Subcutaneous abdominal adipose tissue (tissue), 5 donors: ENCODE results near the gene MSI2.

ENCODE experiments used
- H3K27ac ChIP-seq: one replicate; pipeline ENCODE4 v1.7.0; 2013; ENCODE audit warnings: low read depth, mild to moderate bottlenecking, inconsistent platforms, low read length, moderate library complexity
- H3K27me3 ChIP-seq, 5 donors: one replicate each; pipeline ENCODE4 v1.7.0; 2013; ENCODE audit warnings: low read length in 5 of 5, inconsistent platforms in 1 of 5; ENCODE audit not compliant: control insufficient read depth in 5 of 5, insufficient read depth in 4 of 5
- H3K36me3 ChIP-seq, 5 donors: one replicate each; pipeline ENCODE4 v1.7.0; 2013; ENCODE audit warnings: low read length in 5 of 5; ENCODE audit not compliant: control insufficient read depth in 5 of 5, insufficient read depth in 5 of 5
- H3K4me1 ChIP-seq, 5 donors: one replicate each; pipeline ENCODE4 v1.7.0; 2013; ENCODE audit warnings: low read length in 5 of 5, mild to moderate bottlenecking in 3 of 5, moderate library complexity in 1 of 5; ENCODE audit not compliant: control insufficient read depth in 5 of 5, insufficient read depth in 5 of 5
- H3K4me3 ChIP-seq, 5 donors: one replicate each; pipeline ENCODE4 v1.7.0; 2013; ENCODE audit warnings: low read length in 5 of 5, low read depth in 1 of 5
- H3K9ac ChIP-seq, 5 donors: one replicate each; pipeline ENCODE4 v1.7.0; 2013; ENCODE audit warnings: low read length in 5 of 5, mild to moderate bottlenecking in 4 of 5, moderate library complexity in 3 of 5
- H3K9me3 ChIP-seq, 5 donors: one replicate each; pipeline ENCODE4 v1.7.0; 2013; ENCODE audit warnings: low read length in 5 of 5; ENCODE audit not compliant: control insufficient read depth in 5 of 5
- donor health status: healthy.
- donor health status: healthy.
- donor health status: healthy.
- donor health status: healthy.
- donor health status: healthy.

The MSI2 gene

DNA sequence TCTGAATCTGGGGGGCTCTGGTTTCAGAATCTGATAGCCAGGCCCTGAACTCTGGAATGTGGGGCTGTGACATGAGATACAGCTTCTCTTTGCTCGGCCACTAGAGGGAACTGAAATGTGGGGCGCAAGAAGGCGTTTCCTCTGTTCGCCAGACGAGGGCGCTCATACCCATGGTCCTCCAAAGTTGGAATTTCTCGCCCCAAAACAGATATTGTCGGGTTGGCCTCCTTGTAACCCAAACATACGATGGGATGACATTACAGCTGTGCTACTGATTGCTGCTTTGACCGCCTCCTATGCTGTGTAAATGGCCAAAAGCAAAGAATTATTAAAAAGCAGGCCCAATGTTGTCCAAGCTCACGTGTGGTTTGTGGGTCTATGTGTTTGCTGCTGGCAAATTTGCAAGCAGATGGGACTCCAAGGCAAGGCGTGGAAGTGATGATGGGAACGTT is 13.1 kb upstream of the MSI2 start:
- Histone ChIP-seq H3K27me3 (peaks cover 0 to 6% (median 0%) of the 10 kb centered on the region in 5 donors), H3K36me3 (no peaks in the 10 kb centered on the region), H3K27ac (no peak overlapping the region), H3K9me3 (no peaks in the 10 kb centered on the region), H3K4me1 (no peaks in the 10 kb centered on the region), H3K4me3 (no peak overlapping the region), H3K9ac (no peak overlapping the region)

DNA sequence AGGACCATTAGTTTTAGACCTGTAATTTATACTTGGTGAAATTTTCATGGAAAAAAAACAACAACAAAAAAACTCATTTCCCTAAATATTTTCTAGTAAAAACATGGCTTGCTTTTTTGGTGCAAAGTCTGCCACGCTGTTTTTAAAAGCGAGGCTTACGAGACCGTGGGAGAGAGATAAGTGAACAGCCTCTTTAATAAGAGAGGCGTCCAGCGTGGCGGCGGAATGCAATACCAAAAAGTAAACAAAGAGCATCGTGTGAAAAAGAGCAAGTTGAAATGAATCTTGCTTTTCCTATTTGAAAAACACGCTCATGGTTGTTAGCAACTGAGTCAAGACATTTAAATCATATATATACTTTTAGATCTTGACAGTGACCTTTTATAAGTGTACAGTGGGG is 10.5 kb upstream of the MSI2 start:
- Histone ChIP-seq H3K4me3 (no peak overlapping the region), H3K4me1 (no peaks in the 10 kb centered on the region), H3K36me3 (no peaks in the 10 kb centered on the region), H3K27ac (no peak overlapping the region), H3K9ac (no peak overlapping the region), H3K9me3 (peaks cover 0 to 4% (median 0%) of the 10 kb centered on the region in 5 donors), H3K27me3 (peaks cover 0 to 6% (median 0%) of the 10 kb centered on the region in 5 donors)

DNA sequence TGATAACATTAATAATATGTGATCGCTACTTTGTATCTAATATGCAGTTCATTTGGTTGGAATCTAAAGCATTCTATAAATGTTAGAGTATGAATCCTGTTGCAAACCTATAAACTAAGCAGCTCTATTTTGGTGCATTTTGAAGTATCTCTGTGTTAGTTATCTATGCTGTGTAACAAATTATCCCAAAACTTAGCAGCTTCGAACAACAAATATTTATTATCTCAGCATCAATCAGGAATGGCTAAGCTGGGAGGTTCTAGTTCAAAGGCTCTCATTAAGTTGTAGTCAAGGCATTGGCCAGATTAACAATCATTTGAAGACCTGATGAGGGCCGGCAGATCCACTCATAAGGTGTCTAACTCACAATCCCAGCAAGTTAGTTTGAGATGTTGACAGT is 10.1 kb upstream of the MSI2 start:
- no peaks in the 10 kb centered on the region for H3K36me3 ChIP-seq
- H3K27ac ChIP-seq, result no peak overlapping the region
- peaks cover 0 to 7% (median 0%) of the 10 kb centered on the region in 5 donors for H3K9me3 ChIP-seq
- H3K9ac ChIP-seq, result no peak overlapping the region
- H3K4me1 ChIP-seq, result no peaks in the 10 kb centered on the region
- peaks cover 0 to 6% (median 0%) of the 10 kb centered on the region in 5 donors for H3K27me3 ChIP-seq
- H3K4me3 ChIP-seq, result no peak overlapping the region

DNA sequence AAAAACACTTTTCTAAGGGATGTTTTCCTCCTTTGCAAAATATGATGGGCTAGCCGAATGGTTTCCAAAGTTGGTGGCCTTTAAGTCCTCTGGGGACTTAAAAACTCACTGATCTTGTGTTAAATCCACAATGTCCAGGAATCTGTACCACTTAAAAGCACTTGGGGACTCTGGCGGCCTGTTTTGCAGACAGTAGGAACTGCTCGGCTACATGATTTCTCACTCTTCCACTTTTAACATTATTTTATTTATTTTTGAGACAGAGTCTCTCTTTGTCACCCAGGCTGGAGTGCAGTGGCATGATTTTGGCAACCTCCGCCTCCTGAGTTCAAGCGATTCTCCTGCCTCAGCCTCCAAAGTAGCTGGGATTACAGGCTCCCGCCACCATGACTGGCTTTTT is 9.1 kb upstream of the MSI2 start:
- no peak overlapping the region for H3K9ac ChIP-seq
- no peak overlapping the region for H3K27ac ChIP-seq
- H3K27me3 ChIP-seq, result peaks cover 0 to 6% (median 0%) of the 10 kb centered on the region in 5 donors
- peaks cover 0 to 11% (median 0%) of the 10 kb centered on the region in 5 donors for H3K9me3 ChIP-seq
- H3K36me3 ChIP-seq, result no peaks in the 10 kb centered on the region
- H3K4me1 ChIP-seq, result no peaks in the 10 kb centered on the region
- no peak overlapping the region for H3K4me3 ChIP-seq

DNA sequence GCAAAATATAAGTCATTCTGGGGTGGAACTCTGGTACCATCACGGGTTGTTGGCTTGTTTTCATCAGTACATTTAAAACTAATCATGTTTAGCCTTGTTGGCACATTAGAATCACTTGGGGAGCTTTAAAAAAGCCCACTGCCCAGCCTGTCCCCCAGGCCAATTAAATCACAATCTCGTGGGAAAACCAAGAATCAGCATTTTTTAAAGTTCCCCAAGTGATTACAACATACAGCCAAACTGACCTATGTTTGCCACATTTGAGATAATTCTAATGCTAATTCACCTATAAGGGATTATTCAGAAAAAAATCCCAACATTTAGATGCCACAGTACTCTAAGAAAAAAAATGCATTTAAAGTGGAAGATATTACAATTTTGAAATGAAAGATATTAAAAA is 8.4 kb upstream of the MSI2 start:
- H3K9me3 ChIP-seq, result peaks cover 0 to 11% (median 0%) of the 10 kb centered on the region in 5 donors
- no peak overlapping the region for H3K27ac ChIP-seq
- H3K4me1 ChIP-seq, result no peaks in the 10 kb centered on the region
- H3K4me3 ChIP-seq, result no peak overlapping the region
- H3K27me3 ChIP-seq, result peaks cover 0 to 6% (median 0%) of the 10 kb centered on the region in 5 donors
- no peaks in the 10 kb centered on the region for H3K36me3 ChIP-seq
- no peak overlapping the region for H3K9ac ChIP-seq

DNA sequence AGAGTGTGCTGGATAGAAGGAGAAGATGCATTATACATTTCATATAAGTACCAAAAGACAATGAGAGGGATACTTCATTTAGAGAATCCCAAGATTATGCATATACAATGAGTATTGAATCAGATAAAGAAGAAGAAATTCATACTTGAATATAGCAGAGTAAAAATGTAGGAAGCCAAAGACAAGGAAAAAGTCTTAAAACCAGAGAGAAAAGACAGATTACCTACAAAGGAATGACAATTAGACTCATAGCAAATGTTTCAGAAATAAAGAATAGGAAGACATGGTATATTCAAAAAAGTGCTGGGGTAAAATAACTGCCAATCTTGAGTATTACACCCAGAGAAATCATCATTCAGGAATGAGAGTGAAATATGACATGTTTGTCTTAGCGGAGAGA is 6.8 kb upstream of the MSI2 start:
- Histone ChIP-seq H3K4me3 (no peak overlapping the region), H3K4me1 (no peaks in the 10 kb centered on the region), H3K27me3 (no peaks in the 10 kb centered on the region), H3K9me3 (peaks cover 0 to 11% (median 0%) of the 10 kb centered on the region in 5 donors), H3K9ac (no peak overlapping the region), H3K36me3 (no peaks in the 10 kb centered on the region), H3K27ac (no peak overlapping the region)

DNA sequence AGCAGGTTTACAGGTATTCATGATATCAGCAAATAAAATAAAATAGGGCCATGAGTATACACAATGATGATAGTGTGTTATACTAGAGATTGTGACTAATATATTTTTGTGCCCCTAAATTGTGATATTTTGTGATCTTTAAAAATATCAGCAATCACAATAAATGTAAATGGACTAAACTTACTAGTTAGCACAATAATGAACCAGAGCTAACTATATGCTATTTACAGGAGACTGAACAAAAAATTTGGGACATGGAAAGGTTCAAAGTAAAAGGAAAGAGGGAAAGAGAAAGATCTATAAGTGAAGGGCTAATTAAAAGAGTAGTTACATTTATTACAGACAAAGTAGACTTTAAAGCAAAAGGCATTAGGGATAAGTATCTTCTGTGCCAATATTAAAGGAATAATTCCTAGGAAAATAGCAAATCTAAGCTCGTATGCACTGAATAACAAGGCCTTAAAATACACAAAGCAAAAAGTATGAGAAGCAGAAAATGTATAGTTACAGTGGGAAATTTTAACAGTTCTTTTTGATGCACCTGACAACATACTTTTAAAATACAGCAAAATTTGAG is 5.0 kb upstream of the MSI2 start:
- Histone ChIP-seq H3K27ac (no peak overlapping the region), H3K36me3 (no peaks in the 10 kb centered on the region), H3K9ac (no peak overlapping the region), H3K4me1 (peaks cover 0 to 9% (median 7%) of the 10 kb centered on the region in 5 donors), H3K4me3 (no peak overlapping the region), H3K27me3 (no peaks in the 10 kb centered on the region), H3K9me3 (peaks cover 0 to 11% (median 0%) of the 10 kb centered on the region in 5 donors)

DNA sequence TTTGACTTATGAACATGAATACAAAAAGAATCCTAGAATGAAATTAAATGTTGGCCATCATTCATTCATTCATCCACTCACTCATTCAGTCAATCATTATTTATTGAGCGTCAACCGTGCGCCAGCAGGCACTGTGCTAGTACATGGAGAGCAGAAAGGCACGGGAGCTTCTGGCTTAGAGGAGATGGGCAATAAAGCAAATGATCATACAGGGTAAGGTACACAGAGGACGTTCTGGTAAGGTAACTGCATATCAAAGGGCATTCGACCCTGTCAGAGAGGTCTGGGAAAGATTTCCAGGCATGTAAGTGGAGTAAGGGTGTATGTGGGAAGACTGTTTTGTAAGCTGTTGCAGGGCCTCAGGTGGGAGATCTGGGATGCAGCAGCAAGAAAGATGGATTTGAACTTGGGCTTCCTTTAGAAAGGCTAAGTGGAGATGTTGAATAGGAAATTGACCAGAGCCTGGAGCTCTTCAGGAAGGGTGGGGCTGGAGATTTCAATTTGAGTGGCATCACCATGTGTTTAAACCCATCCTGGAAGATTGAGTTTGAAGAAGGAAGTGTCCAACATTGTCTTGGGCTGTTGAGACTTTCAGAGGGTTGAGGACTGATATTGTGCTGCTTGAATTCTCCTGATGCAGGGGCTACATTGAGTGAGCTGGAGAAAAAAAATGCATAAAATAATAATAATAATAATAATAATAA is 2.8 kb upstream of the MSI2 start:
- no peak overlapping the region for H3K27ac ChIP-seq
- H3K27me3 ChIP-seq, result no peaks in the 10 kb centered on the region
- H3K4me1 ChIP-seq, result peaks cover 2 to 23% (median 20%) of the 10 kb centered on the region in 5 donors
- H3K9me3 ChIP-seq, result peaks cover 0 to 11% (median 0%) of the 10 kb centered on the region in 5 donors
- H3K9ac ChIP-seq, result no peak overlapping the region
- no peak overlapping the region for H3K4me3 ChIP-seq
- H3K36me3 ChIP-seq, result no peaks in the 10 kb centered on the region

DNA sequence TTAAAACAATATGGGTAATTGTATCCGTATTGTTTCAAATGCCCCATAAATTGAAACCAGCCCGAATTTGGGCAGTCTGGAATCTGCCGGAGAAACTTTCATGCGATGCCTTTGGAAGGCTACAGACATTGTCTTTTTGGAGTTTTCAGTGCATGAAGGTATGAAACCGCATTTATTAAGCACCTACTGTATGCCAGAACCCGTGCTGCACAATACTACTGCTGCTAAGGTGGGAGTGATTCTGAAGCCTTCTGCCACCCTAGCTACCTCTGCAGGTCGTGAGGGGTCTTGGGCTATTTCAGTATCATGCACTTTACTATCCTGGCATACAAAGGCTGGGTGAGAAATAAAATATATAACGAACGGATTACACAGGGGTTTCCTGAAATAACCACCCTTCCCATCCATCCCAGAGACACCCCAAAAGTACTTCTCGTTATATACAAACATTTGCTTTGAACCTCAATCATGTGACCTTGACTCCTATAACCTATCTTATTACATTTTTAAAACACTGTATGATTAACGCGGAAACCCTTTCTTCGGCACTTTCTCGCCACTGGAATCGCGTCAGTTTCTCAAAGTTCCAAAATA is 1.0 kb upstream of the MSI2 start:
- Histone ChIP-seq H3K4me3 (peak overlapping the region; percentile 67 to 80 (median 73)), H3K36me3 (no peaks in the 10 kb centered on the region), H3K27ac (peak overlapping the region; percentile 60), H3K9me3 (peaks cover 0 to 11% (median 0%) of the 10 kb centered on the region in 5 donors), H3K4me1 (peaks cover 2 to 26% (median 22%) of the 10 kb centered on the region in 5 donors), H3K27me3 (no peaks in the 10 kb centered on the region), H3K9ac (peak overlapping the region in 4 of 5 donors; percentile 60 to 80 (median 76))

DNA sequence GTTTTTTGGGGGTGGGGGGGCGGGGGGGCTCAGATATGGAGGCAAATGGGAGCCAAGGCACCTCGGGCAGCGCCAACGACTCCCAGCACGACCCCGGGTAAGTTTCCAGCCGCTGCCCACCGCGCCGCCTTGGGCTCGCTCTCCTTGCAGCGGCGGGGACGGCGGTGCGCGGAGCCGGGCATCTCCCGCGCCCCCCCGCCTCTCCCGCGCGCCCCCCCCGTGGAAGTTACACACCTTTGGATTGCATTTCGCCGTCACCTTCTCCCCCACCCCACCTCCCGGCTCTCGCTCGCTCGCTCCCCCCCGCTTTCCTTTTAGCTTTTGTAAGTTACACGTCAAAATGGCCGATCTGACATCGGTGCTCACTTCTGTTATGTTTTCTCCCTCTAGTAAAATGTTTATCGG is 387 bp downstream of the MSI2 start:
- peaks cover 2 to 26% (median 22%) of the 10 kb centered on the region in 5 donors for H3K4me1 ChIP-seq
- H3K4me3 ChIP-seq, result peak overlapping the region; percentile 65 to 74 (median 69)
- H3K36me3 ChIP-seq, result no peaks in the 10 kb centered on the region
- peak overlapping the region in 4 of 5 donors; percentile 34 to 68 (median 60) for H3K9ac ChIP-seq
- H3K27ac ChIP-seq, result no peak overlapping the region
- no peaks in the 10 kb centered on the region for H3K27me3 ChIP-seq
- no peaks in the 10 kb centered on the region for H3K9me3 ChIP-seq
